HG03045 (cell line): ENCODE measurements around the gene EXOC4.

Source experiments
- ATAC-seq: cut with Tn5 transposase; IDR thresholded peaks from one replicate; pipeline ENCODE4 v1.9.1; 2021; ENCODE audit warnings: mild to moderate bottlenecking, moderate library complexity; ENCODE audit not compliant: unreplicated experiment

The EXOC4 gene

DNA sequence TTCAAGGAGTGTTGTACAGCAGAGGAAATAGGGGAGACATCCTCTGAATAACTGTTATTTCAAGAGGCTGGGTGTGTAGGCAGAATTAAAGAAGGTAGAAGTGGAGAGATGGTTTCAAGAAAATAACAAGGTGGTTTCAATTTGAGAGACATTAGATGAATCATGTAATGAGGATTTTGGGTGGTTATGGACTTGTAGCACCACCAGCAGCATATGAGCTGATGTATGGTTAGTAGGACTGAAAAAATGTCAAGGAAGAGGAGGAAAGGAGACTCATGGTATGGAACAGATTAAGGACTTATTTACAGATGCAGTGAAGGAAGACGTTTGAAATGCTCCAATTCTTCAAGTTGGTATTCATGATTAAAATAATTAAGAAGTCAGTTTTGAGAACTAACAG lies 166.2 kb downstream of the EXOC4 start:
- ATAC-seq = no peak

DNA sequence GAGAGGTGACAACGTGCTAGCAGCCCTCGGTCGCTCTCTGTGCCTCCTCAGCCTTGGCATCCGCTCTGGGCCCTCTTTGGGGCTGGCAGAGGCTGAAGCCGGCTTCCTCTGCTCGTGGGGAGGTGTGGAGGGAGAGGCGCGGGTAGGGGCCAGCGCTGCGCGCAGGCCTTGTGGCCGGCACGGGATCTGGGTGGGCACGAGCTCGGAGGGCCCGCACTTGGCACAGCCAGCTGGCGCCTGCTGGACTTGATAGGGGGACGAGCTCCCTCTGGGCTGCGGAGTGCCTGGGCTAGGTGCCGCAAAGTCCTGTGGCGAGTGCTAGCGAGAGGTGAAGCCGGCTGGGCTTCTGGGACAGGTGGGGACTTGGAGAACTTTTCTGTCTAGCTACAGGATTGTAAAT lies 170.7 kb downstream of the EXOC4 start:
- no peak for ATAC-seq

DNA sequence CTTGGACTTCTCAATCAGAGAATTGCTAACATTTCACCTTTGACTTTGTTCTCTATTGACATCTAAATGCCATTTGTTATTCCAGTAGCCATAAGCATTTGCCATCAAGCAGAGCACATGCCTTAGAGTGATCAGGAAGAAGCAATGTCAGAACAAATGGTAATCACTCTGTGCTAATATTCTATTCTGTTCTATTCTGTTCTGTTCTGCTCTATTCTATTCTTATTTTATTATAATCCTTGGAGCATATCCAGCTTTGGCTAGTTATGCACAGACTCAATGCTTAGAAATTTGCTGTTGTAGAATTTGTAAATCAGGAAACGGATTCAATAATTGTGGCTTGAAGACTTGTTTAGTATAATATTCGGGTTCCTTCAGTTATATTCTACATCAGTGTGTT lies 175.4 kb downstream of the EXOC4 start:
- ATAC-seq = no peak

DNA sequence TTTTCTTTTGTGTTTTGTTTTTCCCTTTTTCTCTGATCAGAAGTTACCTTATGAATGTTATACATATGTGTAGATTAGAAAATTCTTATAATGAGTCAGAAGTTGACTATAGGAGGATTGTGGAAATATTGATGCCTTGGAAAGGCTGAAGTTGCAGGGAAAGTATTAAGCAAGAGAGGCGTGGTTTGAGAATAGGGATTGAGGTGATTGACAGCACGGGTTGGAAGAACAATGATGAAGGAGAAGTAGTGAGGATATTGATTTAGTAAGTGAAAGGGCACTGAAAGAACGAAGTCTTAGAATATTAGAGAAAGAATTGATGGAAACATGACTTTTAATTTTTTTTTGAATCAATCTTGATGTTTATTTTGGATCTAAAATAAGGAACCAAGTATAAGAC lies 176.0 kb downstream of the EXOC4 start:
- no peak for ATAC-seq

DNA sequence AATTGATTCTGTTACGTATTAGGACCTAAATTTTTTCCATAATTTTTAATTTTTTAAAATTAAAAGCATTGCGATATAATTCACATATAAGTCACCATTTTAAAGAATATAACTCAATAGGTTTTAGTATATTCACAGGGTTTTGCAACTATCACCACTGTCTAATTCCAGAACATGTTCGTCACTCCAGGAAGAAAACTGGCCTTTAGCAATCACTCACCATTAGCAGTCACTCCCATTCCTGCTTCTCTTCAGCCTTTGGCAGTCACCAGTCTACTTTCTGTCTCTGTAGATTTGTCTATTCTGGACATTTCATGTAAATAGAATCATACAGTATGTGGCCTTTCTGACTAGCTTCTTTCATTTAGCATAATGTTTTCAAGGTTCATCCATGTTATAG lies 176.5 kb downstream of the EXOC4 start:
- no peak for ATAC-seq

DNA sequence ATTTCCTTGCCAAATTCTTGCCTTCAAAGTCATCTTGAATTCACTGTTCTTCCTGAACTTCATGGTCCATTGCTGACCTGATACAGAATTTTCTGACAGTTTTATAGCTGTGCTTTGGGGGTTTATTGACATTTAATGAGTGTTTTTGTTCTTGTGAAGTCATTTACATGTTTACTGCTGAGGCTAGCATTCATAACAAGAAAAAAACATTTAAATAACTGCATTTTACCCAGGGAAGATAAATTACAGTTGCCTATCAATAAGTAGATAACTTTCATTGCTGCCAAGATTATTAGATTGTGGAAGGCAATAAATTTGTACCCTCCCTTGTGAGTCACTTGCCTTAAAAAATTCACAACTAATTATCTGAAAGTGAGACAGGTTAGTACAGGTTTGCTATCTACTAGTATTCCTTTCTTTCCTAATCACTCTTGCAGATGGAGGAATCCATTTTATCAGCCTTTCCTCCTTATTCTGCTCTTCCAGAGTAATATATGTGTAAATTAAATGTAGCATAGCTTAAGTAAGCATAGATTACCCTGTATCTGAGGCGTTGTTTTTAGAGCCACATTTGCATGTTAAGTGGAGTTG lies 178.4 kb downstream of the EXOC4 start:
- ATAC-seq = no peak

DNA sequence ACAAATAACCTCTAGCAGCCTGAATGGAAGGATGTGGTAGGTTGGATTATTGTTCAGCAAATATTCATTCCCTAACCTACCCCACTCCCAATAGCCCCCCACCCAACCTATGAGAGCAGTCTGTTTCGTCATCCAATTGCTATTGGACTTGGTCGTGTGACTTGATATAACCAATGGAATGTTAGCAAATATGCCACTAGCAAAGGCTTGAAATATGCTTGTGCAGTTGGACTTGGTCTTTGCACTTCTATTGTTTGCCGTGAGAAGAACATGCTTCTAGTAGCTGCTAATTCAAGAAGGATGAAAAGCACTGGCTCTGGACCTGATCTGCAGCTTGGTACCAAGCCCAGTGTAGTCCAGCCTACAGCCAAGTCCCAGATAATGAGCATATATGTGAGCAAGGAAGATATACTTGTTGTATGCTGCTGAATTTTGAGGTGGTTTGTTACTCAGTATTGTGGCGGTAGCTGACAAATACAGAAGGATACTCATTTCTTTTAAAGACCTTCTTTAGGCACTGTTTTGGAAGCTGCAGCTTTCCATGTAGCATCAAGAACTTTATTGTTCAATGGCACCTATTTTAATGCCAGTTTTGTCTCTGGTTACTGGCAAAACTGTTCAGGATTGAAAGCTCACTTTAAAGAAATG lies 180.4 kb downstream of the EXOC4 start:
- ATAC-seq = no peak

DNA sequence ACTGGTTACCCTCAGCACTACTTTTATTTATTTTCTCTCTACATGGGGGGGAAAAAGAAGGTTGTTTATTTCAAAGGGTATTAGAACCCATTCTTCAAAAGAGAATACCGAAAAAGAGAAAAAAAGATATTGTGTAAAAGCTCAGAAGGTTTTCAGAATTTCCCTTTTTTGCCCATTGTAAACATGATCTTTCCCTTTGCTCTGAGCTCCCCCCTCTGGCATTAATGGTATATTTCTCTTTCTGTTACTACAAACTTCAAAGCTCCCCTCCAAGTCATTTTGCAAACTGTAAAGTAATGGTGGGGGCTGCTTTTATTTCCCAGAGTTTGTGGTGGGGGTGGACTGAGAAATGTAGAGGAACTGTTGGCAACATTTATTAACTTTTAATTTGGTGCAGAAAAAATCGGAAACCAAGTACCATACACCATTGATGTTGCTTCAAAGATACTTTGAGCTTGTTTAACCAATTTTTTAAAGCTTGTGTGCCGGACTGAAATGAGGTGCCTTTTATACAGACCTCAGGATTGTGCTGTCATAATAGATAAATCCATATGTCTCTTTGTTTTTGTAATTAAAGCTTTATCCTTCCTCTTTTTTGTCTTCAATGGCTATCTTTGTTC lies 181.5 kb downstream of the EXOC4 start:
- ATAC-seq = no peak

DNA sequence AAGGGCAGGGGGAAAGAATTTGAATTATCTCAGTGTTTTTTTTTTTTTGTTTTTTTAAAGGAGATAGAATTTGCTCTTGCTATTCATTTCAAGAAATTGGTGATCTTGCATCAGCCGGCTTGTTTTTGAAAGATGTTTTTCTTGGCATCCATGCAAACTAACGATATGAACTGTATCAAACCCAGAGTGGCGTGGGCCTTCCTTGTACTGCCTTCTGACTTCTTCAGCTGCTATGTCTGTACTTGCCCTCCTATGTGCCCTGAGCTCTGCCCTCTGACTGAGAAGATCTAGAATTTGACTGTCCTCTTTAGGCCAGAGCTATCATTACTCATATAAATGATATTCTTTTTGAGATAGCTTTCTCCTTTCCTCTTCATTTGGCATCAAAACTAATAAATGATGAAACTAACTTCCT lies 183.1 kb downstream of the EXOC4 start:
- ATAC-seq = no peak

DNA sequence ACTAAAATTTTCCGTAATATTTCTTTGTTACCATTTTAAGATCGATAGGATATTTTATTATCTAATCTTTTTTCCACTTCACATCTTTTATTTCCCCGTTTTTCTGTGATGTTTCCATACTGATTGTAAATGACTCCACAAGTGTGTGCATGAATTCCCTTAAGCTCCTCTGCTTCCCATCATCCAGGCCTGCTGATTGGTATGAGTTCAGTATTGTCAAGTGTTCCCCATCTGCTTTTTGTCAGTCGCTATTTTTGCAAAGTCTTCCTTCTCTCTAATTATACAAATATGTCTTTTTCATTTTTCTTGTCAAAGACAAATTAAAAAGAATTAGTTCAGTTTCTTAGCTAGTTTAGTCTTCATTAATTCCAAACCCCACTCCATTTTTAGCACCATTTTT lies 184.7 kb downstream of the EXOC4 start:
- ATAC-seq = no peak

DNA sequence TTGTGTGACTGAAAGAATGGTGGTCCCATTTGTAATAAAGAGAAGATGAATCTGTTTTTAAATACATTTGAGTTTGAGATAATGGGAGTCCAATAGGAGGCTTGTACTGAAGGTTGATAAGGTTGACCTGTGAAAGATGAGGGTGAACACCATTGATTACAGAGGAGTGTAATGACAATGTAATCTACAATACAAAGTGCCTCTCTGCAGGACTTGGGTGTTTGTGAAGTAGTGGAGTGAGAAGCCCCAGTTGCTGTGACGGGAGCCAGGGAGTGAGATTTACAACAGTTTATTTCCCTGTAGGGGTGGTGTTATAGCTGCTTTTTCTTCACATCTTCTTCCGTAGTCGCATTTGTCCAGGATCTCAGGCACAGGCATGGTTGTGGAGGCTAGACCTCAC lies 189.9 kb downstream of the EXOC4 start:
- ATAC-seq = no peak

DNA sequence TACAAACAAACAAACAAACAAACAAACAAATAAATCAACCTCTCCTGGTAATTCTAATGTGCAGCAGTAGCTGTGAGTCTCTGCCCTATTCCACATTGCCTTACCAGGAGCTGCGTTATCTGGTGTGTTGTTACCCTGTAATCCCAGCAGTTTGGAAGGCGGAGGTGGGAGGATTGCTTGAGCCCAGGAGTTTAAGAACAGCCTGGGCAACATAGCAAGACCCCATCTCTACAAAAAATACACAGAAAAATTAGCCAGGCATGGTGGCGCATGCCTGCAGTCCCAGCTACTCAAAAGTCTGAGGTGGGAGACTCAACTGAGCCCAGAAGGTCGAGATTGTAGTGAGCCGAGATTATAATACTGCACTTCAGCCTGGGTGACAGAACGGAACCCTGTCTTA lies 192.7 kb downstream of the EXOC4 start:
- no peak for ATAC-seq

DNA sequence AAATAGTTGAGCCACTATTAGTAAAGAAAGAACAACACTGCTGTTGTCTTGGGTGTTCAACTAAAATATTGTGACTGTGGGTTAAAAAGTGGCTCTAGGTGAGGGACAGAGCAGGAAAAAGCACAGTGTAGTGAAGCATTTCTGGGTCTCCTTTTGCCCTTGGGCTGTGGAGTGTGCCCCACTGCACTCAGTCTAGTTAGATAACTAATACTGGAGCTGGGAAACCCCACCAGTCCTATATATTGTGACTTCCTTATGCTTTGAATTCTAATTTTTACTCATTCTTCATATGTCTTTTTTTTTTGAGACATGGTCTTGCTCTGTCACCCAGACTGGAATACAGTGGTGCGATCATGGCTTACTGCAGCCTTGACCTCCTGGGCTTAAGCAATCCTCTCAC lies 195.1 kb downstream of the EXOC4 start:
- ATAC-seq = no peak

DNA sequence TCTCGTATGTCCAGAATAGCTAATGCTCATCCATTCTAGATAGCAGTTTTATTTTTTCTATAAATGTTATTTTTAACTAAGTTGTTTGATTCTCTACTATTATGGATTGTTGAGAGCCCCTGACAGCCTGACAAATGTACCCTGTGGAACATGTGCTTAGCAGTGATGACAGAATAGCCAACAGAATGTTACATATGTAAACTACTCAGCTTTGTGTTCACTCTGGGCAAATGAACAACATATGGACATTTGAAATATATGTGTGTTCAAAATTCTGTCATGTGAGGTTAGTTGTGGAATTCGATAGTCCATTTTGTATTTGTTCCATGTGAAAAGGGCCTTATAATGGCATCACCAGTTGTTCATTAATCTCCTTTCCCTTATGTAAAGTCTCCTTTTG lies 199.7 kb downstream of the EXOC4 start:
- ATAC-seq = no peak

DNA sequence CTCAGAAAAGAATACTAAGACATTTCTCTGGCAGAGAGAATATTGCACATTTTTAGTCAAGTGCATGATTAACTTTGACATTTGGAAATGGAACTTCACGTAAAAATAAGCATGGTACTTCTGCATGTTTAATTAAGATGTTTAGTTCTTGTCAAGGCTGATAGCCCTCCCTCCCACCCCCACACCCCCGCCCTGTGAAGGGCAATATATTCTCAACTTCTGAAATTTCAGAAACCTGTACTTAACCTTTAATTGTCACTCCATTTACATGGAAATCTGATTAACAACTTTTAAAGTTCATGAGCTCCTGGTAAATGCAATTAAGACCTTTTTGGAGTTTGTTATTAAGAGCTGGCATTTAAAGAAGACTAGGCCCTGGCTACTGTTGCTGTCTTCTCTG lies 205.8 kb downstream of the EXOC4 start:
- no peak for ATAC-seq

DNA sequence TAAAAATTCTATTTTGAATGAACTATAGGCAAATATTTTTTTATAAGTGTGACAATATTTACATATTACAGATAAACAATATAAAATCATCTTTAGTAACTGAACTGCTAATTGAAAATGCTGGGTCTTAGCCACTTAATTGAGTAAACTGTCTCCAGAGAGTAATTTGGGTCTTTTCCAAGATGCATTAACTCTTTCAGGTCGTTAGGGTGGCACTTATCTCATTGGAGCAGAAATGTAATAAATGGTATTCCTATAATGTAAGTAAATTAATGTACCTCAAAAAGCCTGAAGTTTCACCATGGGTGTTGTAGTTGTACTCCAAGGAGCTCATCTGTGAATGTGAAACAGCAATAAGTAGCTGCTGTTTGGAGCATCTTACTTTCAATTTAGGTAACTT lies 208.5 kb downstream of the EXOC4 start:
- no peak for ATAC-seq

DNA sequence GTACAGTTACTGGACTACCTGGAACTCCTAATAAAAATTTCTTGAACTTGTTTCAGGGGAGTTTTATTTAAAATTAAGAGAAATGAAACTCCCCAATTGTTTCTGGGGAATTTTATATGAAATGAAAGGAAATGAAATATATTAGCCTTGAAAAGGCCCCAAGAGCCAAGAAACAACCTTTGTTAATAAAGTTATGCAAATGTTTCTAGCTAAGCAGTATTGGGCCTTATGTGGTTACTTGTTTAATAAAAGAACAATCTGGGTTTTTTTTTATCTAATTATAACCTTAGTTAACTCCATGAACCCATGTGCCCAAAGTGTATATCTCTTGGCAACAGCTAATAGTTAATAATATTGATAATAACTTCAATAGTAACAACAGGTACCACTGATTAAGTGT lies 222.8 kb downstream of the EXOC4 start:
- no peak for ATAC-seq

DNA sequence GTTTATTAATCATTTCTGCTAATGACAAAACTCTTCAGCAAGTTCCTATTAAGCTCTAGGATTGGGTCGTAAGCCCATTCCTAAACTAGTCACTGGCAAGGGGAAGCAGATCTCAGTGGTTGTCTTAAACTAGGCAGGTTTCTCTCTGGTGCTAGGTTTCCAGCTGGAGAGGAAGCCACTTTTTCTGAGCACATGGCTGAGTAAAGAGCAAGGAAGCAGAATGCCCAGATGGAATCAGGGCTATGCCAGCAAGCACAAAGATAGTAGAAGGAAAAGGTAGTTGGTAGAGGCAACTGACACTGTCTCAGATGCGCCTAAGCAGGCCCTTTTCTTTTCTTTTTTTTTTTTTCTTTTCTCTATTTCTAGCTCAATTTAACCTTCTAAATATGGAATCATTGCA lies 224.9 kb downstream of the EXOC4 start:
- no peak for ATAC-seq

DNA sequence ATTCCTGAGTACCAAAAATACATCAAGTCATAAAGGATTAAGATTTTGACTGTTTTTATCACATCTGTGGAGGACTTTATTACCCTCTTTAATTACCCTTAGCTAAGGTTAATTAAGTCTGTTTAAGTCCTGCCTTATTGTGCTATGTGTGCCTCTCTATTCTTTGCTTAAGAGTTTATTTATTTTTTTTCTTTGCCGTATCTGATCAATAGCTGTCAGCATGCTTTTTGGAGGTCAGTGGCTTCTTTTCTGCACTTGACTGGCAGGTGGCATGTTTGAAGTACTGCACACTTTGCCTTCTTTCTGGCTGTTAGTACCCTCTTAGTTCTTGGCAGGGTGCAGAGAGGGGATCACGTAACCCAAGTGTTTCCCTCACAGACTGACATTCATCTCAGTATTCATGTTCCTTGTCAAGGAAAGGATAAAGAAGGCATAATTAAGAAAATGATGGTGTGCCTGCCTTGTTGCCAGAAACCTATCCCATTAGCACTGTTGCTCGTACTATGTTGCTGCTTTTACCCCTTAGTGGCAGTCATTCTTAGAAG lies 225.8 kb downstream of the EXOC4 start:
- no peak for ATAC-seq

DNA sequence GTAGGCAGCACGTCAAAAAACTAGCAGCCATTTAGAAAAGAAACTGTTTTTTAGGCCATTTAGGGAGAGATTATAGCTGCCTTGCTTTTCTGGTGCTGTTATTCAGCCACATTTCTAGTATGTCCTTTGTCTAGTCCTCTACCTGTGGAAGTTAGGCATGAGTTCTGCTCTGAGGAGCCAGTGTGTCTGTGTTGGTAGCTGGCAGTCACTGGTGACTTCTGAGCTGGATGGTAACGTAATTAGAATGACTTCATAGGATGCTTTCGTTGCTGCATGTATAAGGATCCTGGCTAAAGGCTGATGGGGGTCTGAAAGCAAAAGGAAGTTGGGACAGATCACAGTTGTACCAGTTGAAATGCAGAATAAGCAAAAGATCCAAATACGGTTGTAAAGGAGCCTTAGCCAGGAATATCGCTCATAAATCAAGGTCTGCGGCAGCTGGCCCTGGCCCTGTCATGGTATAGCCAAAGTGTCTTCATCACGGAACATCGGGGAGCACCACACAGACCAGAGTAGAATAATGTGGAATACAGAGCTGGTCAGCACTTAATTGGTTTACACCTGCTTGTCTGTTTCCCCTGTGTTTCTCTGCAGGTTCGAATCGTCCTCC lies 226.7 kb downstream of the EXOC4 start:
- ATAC-seq = no peak

DNA sequence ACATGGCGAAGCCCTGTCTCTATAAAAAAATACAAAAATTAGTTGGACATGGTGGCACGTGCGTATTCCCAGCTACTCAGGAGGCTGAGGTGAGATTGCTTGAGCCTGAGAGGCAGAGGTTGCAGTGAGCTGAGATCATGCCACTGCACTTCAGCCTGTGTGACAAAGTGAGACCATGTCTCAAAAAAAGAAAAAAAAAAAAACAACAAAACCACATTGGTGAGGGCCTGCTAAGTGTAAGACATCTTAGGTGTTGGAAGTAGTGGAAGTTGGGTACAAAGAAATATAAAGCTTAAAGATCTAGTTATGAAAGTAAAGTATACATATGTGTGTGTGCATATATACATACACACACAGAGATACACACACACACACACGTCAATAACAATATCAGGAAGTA lies 228.0 kb downstream of the EXOC4 start:
- ATAC-seq = no peak

DNA sequence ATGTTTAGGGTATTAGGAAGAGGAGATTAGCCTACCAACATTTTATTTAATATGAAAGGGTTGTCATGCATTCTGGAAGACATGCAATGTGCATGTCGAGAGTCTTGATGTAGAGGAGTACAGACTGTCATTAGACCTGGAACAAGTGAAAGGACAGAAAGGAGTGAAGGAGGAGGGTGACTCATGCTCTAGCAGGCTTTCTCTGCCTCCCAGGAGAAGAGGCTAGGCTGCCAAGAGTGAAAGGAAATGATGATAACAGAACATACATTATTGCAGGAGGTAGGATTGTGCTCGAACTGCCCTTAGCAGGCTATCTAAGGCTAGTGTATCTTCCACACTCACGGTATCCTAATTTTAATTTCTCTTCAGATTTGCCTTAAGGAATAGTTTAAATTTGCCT lies 228.8 kb downstream of the EXOC4 start:
- no peak for ATAC-seq
